Activated CD8-positive, alpha-beta memory T cell treated with anti-CD3 and anti-CD28 coated beads, Interleukin-2, amount 50 U/mL, for 24 hours (primary cell): ENCODE results near the gene TMEM250.

Experiments
- DNase-seq: peaks from one replicate; pipeline ENCODE4 v3.0.0-alpha.2; 2020; ENCODE audit errors: extremely low read depth

The TMEM250 gene

DNA sequence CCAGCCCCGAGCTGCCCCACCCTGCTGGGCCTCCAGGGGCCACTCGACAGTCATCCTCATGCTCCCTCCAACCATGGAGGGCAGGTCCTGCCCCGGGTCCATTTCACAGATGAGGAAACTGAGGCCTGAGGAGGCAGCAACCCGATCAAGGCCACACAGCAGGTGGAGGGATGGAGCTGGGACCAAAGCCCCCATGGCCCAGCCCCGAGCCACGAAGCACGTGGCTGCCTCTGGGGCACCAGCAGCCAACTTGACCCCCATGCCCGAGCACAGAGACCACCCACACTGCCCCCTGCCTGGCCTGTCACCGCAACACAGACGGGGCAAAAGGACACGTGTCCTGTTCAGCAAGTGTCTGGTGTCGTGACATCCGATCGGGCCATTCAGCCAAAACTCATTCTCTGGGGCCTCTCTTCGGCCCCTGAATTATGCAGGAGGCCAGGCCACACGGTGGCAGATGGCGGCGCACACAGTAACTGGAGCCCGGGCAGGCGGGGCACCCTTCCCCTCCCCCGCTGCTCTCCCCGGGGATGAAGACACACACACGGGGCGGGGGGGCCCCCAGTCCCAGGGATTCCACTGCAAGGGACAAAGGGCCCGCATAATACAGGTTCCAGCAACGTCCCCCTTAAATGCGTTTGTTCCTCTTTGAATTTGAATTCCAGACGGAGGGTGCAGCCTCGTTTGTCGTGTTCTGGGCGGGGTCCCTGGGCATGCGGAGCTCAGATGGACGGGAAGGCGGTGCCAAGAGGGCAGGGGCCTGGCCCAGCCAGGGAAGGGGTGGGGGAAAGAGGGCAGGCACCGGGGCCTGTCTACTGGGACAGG is 29.4 kb upstream of the TMEM250 start:
- DNase-seq = no peak

DNA sequence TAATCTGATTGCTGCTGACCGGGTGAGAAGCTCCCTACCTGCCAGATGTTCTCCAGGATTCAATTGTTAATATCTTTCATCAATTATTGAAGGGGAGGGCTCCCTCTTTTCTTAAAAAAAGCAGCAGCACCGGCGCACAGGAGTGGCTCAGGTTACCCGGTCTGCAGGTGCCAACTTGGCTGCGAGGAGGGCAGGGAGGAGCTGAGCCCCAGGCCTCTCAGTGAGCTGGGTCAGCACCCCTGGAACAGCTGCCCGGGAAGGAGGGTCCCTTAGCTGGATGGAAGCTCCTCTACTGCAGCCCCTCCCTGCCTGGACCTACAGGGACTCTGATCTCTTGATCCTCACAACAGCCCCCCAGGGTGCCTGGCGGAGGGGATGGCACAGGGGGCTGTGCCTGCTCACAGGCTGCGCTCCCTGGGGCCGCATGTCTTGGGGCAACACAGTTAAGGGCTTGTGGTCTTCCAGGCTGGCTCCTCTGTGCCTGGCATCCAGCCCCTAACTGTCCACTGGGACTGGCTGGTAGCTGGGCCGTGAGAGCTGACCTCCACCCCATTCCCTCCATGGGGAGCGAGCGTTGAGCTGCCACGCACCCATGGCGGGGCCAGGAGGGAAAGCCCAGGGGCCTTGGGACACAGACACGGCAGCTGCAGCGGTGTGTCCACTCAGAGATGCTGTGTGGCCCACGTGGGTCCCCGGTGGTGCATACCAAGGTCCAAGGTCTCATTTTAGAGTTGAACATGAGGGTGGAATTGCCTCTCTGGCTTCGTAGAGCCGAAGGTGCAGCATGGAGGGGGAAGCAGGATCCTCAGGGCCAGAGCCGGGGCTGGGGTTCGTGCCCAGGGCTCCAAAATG is 28.6 kb upstream of the TMEM250 start:
- no peak for DNase-seq

DNA sequence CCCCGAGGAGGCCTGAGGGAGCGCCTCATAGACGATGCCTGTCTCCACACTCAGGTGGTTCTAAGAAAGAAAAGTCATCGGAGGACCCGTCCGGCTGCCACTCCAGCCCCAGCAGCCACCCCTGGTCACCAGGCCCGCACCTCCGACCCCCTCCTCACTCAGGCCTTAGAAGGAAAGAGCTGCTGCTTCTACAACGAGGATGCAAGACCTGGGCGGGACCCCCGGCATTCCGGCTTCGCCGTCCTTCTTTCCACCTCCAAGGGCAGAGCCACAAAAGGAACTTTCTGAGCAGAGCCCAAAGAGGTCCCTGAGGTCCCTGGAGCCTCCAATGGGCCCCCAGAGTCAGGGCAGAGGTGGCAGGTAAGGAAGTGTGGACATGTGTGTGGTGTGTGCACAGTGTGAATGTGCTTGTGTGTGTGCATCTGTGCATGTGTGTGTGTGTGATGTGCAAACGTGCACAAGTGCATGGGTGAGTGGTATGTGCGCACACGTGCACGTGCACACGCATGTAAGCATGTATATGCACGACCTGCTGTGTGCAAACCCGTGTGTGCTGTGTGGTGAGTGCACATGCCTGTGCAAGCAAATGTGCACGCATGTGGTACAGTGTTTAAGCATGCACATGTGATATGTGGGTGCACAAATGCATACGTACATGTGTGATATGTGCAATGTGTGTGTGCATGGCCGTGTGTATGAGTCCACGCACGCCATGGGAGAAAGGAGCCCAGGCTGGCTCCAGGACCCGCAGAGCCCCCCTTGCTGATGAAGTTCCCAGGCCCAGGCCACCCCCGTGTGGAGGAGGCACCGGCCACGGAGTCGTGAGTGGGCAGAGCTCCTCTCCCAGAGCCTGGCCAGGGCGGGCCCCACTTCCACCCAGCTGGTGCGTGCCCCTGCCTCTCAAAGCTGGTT is 27.7 kb upstream of the TMEM250 start:
- DNase-seq = no peak

DNA sequence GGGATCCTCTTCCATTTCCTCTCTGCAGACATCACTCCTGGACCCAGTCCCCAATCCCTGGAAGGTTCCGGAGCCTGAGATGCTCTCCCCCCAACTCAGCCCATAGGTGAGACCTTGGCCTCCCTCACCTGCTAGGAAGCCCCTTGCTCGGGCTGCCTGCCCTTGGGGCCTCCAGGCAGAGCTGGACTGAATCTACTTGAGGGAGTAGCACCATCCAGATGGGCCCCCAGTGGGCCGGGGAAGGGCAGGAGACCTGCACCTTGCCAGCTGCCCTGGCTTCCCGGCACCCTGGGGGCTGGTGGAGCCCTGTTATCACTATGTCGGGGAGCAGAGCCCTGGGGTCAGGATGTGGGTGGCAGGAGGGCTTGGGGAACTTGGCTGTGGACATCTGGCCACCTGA is 26.9 kb upstream of the TMEM250 start:
- no peak for DNase-seq

DNA sequence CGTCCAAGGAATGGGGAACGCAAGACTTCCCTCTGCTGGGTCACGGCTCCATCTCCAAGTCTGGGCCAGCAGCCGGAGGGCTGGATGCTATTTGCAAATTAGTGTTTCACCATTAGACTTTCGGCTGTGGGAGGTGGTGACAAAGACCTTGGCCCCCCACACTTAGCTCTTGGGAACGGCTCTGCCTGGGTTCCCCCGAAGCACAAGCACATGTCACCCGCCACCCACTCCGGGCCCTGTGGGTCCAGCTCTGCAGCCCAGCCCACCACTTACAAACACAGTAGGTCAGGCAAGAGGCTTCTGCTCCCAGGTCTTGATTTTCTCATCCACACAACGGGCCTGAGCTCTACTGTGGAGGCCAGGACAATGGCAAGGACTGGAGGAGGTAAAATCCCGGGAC is 25.8 kb upstream of the TMEM250 start:
- DNase-seq = no peak

DNA sequence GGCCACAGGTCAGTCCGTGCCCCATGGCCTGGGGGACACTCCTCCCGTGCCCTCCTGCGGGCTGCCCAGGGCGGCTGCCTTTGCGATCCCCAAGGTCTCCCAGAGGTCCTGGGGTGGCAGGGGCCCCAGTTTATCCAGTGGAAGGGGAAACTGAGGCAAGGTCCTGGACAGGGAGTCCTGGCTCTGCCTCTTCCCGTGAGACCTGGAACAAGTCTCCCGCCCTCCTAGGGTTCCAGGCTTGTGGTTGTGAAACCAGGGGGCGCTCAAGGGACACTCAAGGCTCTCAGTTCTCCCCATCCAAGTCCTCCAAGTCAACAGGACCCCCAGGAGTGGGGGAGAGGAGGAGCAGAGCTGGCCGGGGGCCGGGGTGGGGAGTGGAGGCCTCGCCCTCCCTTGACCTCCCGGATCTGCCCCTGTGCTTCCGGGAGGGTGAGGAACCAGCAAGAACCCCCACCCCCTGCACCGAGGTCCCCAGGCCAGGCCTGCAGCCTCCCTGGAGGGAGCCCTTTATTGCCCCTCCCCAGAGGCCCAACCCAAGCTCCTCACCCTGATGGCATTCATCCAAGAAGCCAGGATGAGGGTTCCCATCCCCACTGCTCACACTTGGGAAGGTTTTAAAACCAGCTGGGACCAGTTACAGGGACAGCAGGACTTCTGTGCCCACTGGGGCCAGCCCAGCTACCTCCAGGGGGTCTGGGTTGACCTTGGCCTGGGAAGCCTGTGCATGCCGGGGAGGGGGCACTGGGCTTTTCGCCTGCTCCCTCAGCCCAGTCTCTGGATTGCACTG is 24.7 kb upstream of the TMEM250 start:
- no peak for DNase-seq

DNA sequence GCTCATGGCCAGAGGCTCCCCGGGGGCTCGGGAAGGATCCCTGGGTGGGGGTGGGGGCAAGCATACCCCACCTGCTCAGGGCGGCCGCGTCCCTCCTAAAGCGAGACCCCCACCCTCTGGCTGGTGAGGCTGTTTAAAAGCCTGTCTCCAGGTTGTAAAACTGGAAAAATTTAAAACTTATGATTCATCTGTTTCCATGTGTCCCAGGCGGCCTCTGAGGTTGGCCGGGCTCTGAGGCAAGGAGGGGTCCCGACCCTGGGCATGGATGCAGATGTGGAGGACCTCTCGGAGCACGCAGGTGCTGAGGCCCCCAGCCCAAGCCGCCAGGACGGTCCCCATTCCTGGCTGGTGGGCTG is 24.2 kb upstream of the TMEM250 start:
- DNase-seq = no peak

DNA sequence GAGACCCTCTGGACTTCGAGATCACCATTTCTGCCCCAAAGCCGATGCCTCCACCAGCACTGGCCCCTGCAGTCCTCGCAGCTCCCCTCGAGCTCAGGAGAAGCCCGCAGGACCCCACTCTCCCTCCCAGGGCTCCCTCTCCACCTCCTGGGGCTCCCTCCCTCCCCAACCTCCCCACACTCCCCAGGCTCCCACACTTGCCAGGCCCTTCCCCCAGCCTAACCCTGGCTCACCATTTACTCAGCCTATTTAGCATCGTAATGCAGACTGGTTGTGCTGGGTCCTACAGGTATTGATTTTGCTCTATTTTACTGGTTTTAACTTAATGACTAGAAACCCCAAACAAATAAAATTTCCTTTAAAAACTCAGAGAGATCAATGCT is 23.7 kb upstream of the TMEM250 start:
- DNase-seq = no peak

DNA sequence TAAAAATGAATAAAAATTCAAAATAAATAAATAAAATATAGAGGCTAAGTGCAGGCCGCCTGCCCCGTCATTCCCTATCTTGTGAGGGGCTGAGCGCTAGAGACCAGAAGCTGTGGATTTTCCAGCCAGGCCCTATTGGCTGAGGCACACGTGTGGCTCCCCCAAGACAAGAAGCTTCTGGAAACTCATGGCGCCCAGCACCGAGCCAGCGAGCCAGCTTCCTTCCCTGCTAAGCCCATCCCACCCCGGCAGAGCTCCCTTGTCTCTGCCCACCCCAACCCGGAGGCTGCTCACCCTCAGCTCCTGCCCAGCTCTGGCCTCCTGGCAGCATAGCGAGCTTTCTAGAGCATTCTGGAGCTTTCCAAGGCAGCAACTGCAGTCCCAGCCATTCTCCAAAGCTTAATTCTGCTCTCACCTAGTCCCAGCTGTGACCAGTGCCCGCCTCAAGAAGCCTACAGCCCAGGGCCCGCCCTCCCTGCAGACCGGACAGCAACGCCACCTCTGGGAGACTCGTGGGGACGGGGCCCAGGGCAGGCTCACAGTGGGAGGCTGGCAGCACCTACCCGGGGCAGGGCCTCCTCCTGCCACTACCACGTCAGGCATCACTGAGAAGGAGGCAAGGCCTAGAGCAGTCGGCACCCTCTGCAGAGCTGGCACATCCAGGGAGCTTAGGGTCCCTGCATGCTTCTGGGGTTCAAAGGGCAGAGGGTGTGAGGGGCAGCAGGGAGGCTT is 23.2 kb upstream of the TMEM250 start:
- no peak for DNase-seq

DNA sequence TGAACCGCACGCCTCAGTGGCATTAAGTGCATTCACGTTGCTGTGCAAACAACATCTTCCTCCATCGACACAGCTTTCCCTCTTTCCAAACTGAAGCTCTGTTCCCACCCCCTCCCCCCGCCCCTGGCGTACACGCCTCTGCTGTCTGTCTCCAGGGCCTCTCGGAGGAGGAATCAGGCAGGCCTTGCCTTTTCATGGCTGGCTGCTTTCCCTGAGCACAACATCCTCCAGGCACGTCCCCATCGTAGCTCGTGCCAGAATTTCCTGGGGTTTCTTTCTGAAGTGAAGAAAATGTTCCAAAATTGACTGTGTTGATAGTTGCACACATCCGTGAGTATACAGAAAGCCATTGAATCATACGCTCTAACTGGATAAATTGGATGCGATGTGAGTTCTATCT is 22.3 kb upstream of the TMEM250 start:
- DNase-seq = no peak

DNA sequence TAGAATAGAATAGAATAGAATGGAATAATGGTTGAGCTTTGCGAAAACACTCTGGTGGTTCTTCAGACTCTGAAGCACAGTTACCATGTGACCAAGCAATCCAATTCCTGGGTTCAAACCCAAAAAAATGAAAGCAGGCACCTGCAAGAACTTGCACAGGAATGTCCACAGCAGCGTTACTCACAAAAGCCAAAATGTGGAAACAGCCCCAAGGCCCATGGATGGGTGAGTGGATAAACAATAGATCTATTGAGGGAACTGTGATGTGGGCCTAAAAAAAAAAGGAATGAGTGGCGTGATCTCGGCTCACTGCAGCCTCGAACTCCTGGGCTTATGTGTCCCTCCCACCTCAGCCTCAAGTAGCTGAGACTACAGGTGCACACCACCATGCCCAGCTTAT is 21.4 kb upstream of the TMEM250 start:
- no peak for DNase-seq

DNA sequence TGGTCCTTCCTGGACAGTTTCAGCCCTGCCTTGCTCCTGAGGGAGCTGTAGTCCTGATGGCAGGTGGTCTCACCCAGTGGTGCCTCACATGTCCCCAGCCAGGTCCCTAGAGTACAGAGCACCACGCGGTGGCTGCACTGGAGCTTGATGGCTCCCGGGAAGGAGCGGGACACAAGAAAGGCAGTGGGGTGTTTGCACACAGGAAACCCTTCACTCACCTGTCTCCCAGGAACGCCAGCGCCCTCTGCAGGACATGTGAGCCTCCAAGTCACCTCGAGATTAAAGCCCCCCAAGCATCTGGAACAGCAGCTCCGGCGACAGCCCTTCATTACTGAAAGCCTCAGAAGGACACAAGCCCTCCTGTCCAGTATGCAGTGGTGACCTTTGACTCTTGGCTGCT is 19.9 kb upstream of the TMEM250 start:
- no peak for DNase-seq

DNA sequence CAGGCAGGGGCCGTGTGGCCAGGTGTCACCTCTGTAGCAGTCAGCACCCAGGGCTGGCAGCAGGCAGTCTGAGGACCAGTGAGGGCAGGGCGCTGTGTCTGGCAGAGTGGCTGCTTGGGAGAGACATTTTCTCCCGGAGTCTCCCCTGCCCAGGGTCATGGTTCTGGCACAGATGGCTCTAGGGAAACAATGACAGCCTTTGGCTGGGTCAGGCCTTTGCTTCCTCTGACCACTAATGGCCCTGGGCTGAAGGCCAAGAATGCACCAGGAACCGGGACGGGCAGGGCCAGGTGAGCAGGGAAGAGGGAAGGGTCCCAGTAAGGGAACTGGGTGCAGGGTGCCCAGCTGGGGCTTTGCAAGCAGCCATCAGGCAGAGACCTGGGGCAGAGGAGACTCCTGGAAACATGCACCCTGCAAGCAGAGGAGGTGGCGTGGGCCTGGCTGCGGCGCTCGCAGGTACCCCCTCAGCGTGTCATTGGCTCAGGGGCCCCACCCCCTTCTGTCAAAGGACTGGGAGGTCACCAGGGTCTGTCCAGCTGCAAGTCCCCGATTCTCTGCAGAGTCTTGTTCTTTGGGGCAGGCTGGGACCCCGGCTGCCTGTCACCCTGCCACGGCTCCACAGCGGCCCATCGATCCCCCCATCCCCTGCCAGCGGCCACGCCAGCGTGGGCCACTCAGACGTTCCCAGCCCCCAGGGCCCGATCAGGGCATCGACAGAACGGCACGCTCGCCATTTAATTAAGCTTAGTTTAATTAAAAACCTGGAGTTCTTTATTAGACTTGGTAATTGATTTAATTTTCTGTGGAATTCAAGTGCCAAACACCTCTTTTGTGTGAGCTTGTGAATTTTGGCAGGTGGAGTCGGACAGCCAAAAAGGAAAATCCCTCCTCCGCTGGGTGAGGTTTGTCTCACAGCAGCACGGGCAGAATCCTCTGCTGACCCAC is 18.9 kb upstream of the TMEM250 start:
- no peak for DNase-seq

DNA sequence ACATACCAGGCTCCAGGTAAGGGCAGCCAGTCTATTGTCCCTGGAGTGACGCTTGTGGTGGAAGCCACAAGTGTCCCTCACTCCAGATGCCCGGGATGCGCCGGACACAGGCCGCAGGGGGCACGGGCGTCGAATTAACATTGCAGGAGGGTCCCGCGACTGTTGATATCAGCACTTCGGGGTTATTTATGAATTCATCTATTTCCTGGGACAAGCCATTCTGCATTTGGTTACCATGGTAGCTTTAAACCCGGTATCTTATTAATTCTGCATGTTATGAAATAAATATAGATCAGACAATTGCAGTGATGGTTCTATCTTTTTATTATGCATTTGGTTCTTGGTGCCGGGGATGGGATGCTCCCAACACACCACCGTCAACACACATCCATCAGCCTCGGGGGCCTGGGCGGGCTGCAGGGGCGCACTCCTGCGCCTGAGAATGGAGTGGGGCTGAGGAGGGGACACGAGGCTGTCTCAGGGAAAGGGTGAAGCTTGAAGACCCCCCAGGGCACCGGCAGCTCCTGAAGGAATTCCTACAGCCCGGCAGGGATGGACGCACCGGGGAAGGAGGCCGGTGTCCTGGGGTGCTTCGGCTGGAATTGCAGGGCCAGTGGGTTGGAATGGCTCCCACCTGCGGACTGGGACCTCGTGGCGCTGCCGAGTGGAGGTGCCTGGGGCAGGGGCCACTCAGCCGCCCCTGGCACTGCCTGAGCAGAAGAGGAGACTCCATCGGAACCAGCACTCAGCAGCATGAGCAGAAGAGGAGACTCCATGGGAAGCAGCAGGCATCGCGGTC is 17.7 kb upstream of the TMEM250 start:
- no peak for DNase-seq

DNA sequence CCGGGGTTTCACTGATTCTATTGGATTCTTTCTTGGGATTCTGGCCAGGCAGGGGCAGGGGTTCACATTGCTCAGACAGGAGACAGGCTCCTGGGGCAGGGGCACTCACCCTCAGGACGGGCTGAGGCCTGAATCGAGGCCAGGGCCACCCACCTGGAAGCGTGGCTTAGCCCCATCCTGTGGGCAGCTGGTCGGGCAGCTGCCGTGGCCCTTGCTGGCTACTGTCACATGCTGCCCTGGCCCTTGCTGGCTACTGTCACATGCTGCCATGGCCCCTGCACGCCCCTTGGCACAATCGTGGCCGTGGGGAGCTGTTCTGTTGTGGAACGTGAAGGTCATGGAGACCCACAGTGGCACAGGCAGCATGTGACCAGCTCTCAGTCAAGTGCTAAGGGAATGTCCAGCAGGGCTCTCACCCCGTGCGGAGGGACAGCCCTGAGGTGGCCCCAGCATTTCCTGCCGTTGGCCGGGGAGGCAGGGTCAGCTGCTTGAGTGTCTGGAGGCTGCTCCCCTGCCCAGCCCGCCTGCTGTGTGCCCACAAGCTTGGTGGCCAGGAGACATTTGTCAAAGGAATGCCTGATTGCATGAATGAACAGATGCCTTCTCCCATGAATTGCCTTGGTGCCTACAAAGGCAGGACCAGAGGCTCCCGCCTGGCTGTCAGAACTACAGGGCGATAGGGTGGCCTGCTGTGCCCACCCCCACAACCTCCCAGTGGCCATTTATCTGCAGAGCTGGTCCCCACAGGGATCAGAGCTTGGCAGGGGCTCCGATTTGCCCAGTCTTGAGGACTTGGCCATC is 16.9 kb upstream of the TMEM250 start:
- no peak for DNase-seq

DNA sequence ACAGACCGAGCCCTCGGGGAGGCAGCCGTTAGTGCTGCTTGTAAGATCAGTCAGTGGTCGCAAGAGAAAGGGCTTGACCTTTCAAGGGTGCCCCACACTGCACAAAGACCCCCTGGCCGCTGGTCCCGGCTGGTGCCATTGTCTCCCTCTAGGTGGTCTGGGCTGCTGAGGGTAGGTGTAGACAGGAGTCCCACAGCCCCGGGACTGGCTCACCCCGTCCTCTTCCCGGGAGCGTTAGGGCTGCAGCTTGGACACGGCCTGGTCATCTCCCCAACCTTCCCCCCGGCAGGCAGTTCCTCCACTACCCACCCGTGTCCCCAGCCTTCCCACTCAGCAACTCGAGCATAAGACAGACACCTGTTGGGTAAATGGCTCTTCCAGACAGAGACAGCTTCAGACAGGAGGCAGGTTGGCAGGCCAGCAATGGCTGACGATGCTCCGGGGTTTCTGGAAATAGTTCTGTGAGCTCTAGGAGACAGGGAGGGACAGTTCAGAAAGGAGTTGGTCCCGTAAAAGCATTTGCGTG is 15.3 kb upstream of the TMEM250 start:
- no peak for DNase-seq

DNA sequence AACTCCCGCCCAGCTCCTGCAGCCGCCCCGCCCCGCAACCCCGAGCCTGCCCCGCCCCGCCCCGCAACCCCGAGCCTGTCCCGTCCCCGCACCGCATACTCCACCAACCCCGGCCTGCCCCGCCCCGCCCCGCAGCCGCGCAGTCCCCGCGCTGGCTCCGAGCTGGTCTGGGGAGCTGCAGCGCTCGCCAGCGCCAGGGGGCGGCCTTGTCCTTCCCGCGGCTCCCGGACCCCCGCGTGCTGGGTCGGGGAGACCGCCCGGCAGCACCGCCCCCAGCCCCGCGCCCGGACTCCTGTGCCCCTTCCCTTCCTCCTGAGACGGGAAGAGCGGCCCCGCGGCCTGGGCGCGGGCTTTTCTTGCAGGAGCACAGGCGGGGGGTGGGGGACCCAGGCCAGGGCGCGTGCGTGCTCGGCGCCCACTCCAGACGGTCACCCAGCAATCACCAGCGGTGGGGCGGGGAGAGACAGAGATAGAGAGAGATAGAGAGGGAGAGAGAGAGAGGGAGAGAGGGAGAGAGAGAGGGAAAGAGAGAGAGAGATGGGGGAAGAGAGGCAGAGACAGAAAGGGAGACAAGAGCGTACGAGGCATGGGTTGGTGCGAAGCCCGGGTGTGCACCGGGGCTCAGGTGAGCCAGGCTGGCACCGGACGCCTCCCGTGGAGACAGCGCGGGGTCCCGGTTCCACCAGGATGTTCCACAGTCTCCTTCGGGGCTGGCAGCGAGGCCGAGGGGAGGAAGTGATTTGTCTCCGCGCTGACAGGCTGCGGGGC is 14.7 kb upstream of the TMEM250 start:
- no peak for DNase-seq
